ENCODE results near the gene PRKG1. TPM values are rescaled to one million over a fixed set of nuclear protein-coding genes. Genes with fewer than 3 reads are reported as not detected.

PRKG1 gene
- total RNA-seq, 2 donors from 2014 or later = 1.3 to 2.7 TPM

DNA sequence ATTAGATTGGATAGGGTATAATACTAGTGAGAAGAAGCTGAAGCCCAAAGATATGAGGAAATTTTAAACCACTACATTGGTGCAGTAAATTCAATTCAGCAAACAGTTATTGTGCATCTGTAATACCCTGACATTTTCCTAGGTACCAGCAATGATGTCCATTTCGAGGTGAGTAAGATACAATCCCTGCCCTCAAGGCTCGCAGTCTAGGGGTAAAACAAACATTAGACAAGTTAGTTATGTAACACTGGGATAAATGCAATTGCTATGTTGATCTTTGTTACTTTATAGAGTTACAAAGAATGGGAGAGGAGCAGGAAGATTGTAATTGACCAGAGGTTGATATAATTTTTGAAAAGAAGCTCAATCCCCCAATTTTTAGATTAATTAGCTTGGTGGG, 168.1 kb downstream of the PRKG1 start:
- Mint-ChIP-seq H3K4me1 (peaks cover 11% of the 10 kb centered on the region), H3K4me3 (no peak overlapping the region), H3K27ac (no peak overlapping the region), H3K36me3 (ENCODE audit: low read depth) (no peaks in the 10 kb centered on the region), H3K9me3 (no peaks in the 10 kb centered on the region), H3K27me3 (ENCODE audit: insufficient read depth) (no peaks in the 10 kb centered on the region)
- peaks cover 32% of the 10 kb centered on the region for H3K27me3 ChIP-seq (ENCODE audit: control insufficient read depth, insufficient read depth, low read length, poor library complexity, severe bottlenecking)
- 92 to 100% methylated on average over 1 to 2 of the region's 2 CpGs for WGBS, 2 experiments (ENCODE audit: insufficient coverage in 1 of 2, insufficient read length in 1 of 2)
- TF ChIP-seq, protein P1, sequence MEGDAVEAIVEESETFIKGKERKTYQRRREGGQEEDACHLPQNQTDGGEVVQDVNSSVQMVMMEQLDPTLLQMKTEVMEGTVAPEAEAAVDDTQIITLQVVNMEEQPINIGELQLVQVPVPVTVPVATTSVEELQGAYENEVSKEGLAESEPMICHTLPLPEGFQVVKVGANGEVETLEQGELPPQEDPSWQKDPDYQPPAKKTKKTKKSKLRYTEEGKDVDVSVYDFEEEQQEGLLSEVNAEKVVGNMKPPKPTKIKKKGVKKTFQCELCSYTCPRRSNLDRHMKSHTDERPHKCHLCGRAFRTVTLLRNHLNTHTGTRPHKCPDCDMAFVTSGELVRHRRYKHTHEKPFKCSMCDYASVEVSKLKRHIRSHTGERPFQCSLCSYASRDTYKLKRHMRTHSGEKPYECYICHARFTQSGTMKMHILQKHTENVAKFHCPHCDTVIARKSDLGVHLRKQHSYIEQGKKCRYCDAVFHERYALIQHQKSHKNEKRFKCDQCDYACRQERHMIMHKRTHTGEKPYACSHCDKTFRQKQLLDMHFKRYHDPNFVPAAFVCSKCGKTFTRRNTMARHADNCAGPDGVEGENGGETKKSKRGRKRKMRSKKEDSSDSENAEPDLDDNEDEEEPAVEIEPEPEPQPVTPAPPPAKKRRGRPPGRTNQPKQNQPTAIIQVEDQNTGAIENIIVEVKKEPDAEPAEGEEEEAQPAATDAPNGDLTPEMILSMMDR (conservative IDR thresholded peaks at IDR 0.05) = no peak
- no peak overlapping the region for H3K27ac ChIP-seq (ENCODE audit: low read depth, low read length)
- H3K9ac ChIP-seq (ENCODE audit: extremely low read depth, low read length, poor library complexity, severe bottlenecking) = no peak overlapping the region
- H3K4me3 ChIP-seq (ENCODE audit: low read length) = no peak overlapping the region
- no peaks in the 10 kb centered on the region for H3K36me3 ChIP-seq (ENCODE audit: control insufficient read depth, insufficient read depth, low read length)
- DNase-seq = no peak
- no peaks in the 10 kb centered on the region for H3K9me3 ChIP-seq (ENCODE audit: control insufficient read depth, low read length)
- H3K4me1 ChIP-seq (ENCODE audit: control insufficient read depth, insufficient read depth, low read length) = peaks cover 4% of the 10 kb centered on the region

DNA sequence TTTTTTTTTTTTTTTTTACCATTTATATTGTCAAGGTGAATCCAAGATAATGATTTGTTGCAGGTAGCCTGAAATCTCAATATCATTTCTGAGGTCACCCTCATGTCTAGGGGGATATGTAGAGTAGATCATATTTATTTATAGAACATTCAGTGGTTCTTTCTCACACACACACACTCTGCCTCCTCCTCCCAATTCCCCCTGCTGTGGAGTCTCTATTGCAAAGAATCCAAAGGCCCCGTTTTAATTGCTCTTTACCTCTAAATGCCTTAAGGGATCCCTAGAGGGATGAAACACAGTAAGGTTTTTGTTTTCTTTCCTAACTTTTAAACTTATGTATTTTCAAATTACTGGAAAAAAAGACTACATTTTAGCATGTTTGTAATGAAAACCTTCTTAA, 170.0 kb downstream of the PRKG1 start:
- peaks cover 32% of the 10 kb centered on the region for H3K27me3 ChIP-seq (ENCODE audit: control insufficient read depth, insufficient read depth, low read length, poor library complexity, severe bottlenecking)
- H3K9ac ChIP-seq (ENCODE audit: extremely low read depth, low read length, poor library complexity, severe bottlenecking) = no peak overlapping the region
- H3K27ac ChIP-seq (ENCODE audit: low read depth, low read length) = peak overlapping the region; percentile 98
- WGBS, 2 experiments (ENCODE audit: insufficient coverage in 1 of 2, insufficient read length in 1 of 2) = 19% methylated on average over 1 of the region's 1 CpG; no CpG with 5 or more reads in 1 of the 2 experiments
- no peaks in the 10 kb centered on the region for H3K9me3 ChIP-seq (ENCODE audit: control insufficient read depth, low read length)
- peaks cover 11% of the 10 kb centered on the region for H3K4me1 Mint-ChIP-seq
- no peaks in the 10 kb centered on the region for H3K9me3 Mint-ChIP-seq
- H3K27ac Mint-ChIP-seq = no peak overlapping the region
- TF ChIP-seq, protein P1 (conservative IDR thresholded peaks at IDR 0.05) = no peak
- H3K27me3 Mint-ChIP-seq (ENCODE audit: insufficient read depth) = no peaks in the 10 kb centered on the region
- H3K36me3 Mint-ChIP-seq (ENCODE audit: low read depth) = no peaks in the 10 kb centered on the region
- no peaks in the 10 kb centered on the region for H3K36me3 ChIP-seq (ENCODE audit: control insufficient read depth, insufficient read depth, low read length)
- H3K4me3 Mint-ChIP-seq = no peak overlapping the region
- DNase-seq = no peak
- peaks cover 4% of the 10 kb centered on the region for H3K4me1 ChIP-seq (ENCODE audit: control insufficient read depth, insufficient read depth, low read length)
- H3K4me3 ChIP-seq (ENCODE audit: low read length) = peak overlapping the region; percentile 28

DNA sequence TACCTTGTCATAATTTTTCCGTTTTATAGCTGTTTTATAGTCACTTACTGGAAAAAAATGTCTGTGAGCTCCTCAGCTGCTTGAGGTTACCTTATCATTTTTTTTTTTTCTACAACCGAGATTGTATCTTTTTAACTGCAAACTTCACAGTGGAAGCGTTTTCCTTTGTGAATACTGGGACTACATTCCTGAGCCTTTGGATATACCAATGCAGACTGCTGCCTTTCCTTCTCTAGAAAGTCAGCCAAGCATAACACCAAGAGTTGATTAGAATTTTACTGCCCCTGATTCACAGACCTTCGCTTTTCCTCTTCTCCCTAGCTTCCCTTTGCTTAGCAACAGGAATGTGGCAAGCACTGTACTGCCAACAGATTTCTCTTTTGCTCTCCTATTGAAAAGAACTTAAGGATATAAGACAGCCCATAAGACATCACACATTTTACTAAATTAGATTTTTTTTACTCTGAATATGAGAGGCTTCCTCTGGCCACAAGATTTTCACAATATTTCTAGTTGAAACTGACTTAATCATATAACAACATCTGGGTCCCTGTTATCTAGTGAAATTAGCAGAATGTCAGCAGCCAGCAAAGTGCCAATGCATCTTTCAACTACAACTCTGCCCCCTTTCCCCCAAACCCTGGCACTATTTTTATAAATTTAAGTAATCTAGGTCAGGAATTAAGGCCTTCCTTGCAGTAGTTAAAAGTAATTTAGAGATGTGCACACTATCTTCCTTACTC, 170.6 kb downstream of the PRKG1 start:
- no peak for DNase-seq
- H3K4me3 ChIP-seq (ENCODE audit: low read length) = peak overlapping the region; percentile 28
- no peaks in the 10 kb centered on the region for H3K27me3 Mint-ChIP-seq (ENCODE audit: insufficient read depth)

More for the DNA sequence above, 170.6 kb downstream of the PRKG1 start:
- Mint-ChIP-seq H3K9me3 (no peaks in the 10 kb centered on the region), H3K4me3 (no peak overlapping the region), H3K27ac (no peak overlapping the region), H3K36me3 (ENCODE audit: low read depth) (no peaks in the 10 kb centered on the region), H3K4me1 (peaks cover 11% of the 10 kb centered on the region)
- Histone ChIP-seq H3K27me3 (ENCODE audit: control insufficient read depth, insufficient read depth, low read length, poor library complexity, severe bottlenecking) (peaks cover 26% of the 10 kb centered on the region), H3K36me3 (ENCODE audit: control insufficient read depth, insufficient read depth, low read length) (no peaks in the 10 kb centered on the region), H3K9ac (ENCODE audit: extremely low read depth, low read length, poor library complexity, severe bottlenecking) (no peak overlapping the region), H3K4me1 (ENCODE audit: control insufficient read depth, insufficient read depth, low read length) (peaks cover 4% of the 10 kb centered on the region), H3K27ac (ENCODE audit: low read depth, low read length) (peak overlapping the region; percentile 98), H3K9me3 (ENCODE audit: control insufficient read depth, low read length) (no peaks in the 10 kb centered on the region)
- TF ChIP-seq, protein P1 (conservative IDR thresholded peaks at IDR 0.05) = no peak
- 18 to 49% methylated on average over 3 to 4 of the region's 4 CpGs for WGBS, 2 experiments (ENCODE audit: insufficient coverage in 1 of 2, insufficient read length in 1 of 2)
